Panc1 (cell line): ENCODE data around the gene CYP4F22.

Experiments
- CTCF ChIP-seq: fragments of 450-650 bp; IDR thresholded peaks from 2 replicates; pipeline ENCODE4 v1.5.1; 2017; ENCODE audit warnings: mild to moderate bottlenecking
- POLR2AphosphoS5 ChIP-seq: IDR thresholded peaks from 2 replicates; pipeline ENCODE4 v1.6.1; 2012; ENCODE audit warnings: mild to moderate bottlenecking, low read depth, low read length, moderate library complexity
- REST ChIP-seq, 2 experiments: IDR thresholded peaks; 2 replicates each; pipeline ENCODE4 v1.6.1; 2011 to 2012; ENCODE audit warnings: low read depth in 2 of 2, control low read depth in 1 of 2, low read length in 1 of 2, mild to moderate bottlenecking in 1 of 2, moderate library complexity in 1 of 2; ENCODE audit not compliant: insufficient read depth in 1 of 2
- TCF7L2 ChIP-seq: IDR thresholded peaks from 2 replicates; pipeline ENCODE4 v1.6.1; 2011; ENCODE audit warnings: mild to moderate bottlenecking, low read depth, low read length, inconsistent platforms

GRCh38 chr19:15562861-15563260 is 54.5 kb downstream of the CYP4F22 start:
- no peak for TF ChIP-seq CTCF
- TF ChIP-seq REST (IDR thresholded peaks at IDR 0.05; ENCODE audit: insufficient read depth in 1 of 2, low read depth in 2 of 2, low read length in 1 of 2) = no peak
- TF ChIP-seq POLR2AphosphoS5 = no peak
- no peak for TF ChIP-seq TCF7L2
